Ishikawa (cell line): ENCODE measurements around the gene RYR3.

ENCODE experiments used
- CEBPB ChIP-seq: IDR thresholded peaks from 2 replicates; pipeline ENCODE4 v1.6.1; 2012
- EP300 ChIP-seq: IDR thresholded peaks from 2 replicates; pipeline ENCODE4 v1.6.1; 2012; ENCODE audit warnings: borderline replicate concordance
- FOXM1 ChIP-seq: IDR thresholded peaks from 2 replicates; pipeline ENCODE4 v1.6.1; 2012; ENCODE audit warnings: low read depth, borderline replicate concordance
- TAF1 ChIP-seq: IDR thresholded peaks from 2 replicates; pipeline ENCODE4 v1.6.1; 2012; ENCODE audit warnings: low read depth, mild to moderate bottlenecking
- TCF12 ChIP-seq: IDR thresholded peaks from 2 replicates; pipeline ENCODE4 v1.6.1; 2012; ENCODE audit warnings: low read depth
- TEAD4 ChIP-seq: IDR thresholded peaks from 2 replicates; pipeline ENCODE4 v1.6.1; 2012
- YY1 ChIP-seq: IDR thresholded peaks from 2 replicates; pipeline ENCODE4 v1.6.1; 2012; ENCODE audit warnings: low read depth
- TF ChIP-seq, protein P1 (sequence below): IDR thresholded peaks from 2 replicates; pipeline ENCODE4 v1.6.1; 2012
- TF ChIP-seq, protein P2 (sequence below): IDR thresholded peaks from 2 replicates; pipeline ENCODE4 v1.6.1; 2012; ENCODE audit warnings: low read depth, mild to moderate bottlenecking

- no peak for TF ChIP-seq CEBPB
- TF ChIP-seq, protein P1, sequence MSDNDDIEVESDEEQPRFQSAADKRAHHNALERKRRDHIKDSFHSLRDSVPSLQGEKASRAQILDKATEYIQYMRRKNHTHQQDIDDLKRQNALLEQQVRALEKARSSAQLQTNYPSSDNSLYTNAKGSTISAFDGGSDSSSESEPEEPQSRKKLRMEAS: no peak
- TF ChIP-seq, protein P2, sequence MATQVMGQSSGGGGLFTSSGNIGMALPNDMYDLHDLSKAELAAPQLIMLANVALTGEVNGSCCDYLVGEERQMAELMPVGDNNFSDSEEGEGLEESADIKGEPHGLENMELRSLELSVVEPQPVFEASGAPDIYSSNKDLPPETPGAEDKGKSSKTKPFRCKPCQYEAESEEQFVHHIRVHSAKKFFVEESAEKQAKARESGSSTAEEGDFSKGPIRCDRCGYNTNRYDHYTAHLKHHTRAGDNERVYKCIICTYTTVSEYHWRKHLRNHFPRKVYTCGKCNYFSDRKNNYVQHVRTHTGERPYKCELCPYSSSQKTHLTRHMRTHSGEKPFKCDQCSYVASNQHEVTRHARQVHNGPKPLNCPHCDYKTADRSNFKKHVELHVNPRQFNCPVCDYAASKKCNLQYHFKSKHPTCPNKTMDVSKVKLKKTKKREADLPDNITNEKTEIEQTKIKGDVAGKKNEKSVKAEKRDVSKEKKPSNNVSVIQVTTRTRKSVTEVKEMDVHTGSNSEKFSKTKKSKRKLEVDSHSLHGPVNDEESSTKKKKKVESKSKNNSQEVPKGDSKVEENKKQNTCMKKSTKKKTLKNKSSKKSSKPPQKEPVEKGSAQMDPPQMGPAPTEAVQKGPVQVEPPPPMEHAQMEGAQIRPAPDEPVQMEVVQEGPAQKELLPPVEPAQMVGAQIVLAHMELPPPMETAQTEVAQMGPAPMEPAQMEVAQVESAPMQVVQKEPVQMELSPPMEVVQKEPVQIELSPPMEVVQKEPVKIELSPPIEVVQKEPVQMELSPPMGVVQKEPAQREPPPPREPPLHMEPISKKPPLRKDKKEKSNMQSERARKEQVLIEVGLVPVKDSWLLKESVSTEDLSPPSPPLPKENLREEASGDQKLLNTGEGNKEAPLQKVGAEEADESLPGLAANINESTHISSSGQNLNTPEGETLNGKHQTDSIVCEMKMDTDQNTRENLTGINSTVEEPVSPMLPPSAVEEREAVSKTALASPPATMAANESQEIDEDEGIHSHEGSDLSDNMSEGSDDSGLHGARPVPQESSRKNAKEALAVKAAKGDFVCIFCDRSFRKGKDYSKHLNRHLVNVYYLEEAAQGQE: no peak
- no peak for TF ChIP-seq EP300
- no peak for TF ChIP-seq TEAD4
- TF ChIP-seq YY1: no peak
- TF ChIP-seq TCF12: no peak
- no peak for TF ChIP-seq TAF1
- TF ChIP-seq FOXM1: no peak
These were observed 455.6 kb downstream of the RYR3 start for GRCh38 chr15:33766389-33766788.
